Breast epithelium (tissue), 3 donors: ENCODE data around the gene TTC9B.

Experiments
- CTCF ChIP-seq, 3 donors: fragments of 450-650 bp; IDR thresholded peaks; one replicate each; pipeline ENCODE4 v1.5.1; 2016 to 2017; ENCODE audit warnings: antibody characterized with exemption in 3 of 3, mild to moderate bottlenecking in 3 of 3, moderate library complexity in 3 of 3
- POLR2A ChIP-seq: fragments of 450-650 bp; IDR thresholded peaks from one replicate; pipeline ENCODE4 v1.6.1; 2016; ENCODE audit warnings: antibody characterized with exemption, mild to moderate bottlenecking, moderate library complexity
- POLR2AphosphoS5 ChIP-seq, 3 donors: sonication (generic); formaldehyde crosslinking; IDR thresholded peaks; one replicate each; pipeline ENCODE4 v1.6.1; 2017; ENCODE audit warnings: antibody characterized with exemption in 3 of 3

- TF ChIP-seq POLR2A: no peak
- TF ChIP-seq CTCF (IDR thresholded peaks at IDR 0.05): no peak
- TF ChIP-seq POLR2AphosphoS5 (IDR thresholded peaks at IDR 0.05): no peak
These were observed 21.4 kb upstream of the TTC9B start for GRCh38 chr19:40239415-40240226.
